D721Med (cell line): ENCODE data around the gene RERE.

Experiments used
- DNase-seq: peaks from one replicate; pipeline ENCODE4 v3.0.0; 2011; ENCODE audit warnings: low spot score; ENCODE audit not compliant: insufficient read length
- FAIRE-seq: peaks from 2 replicates; lab custom pipeline; 2011; peaks lifted over from hg19 to GRCh38; lab: Jason Lieb, UNC
- TF ChIP-seq, protein P1 (sequence below): IDR thresholded peaks from 2 replicates; pipeline ENCODE4 v1.5.1; 2012; ENCODE audit warnings: mild to moderate bottlenecking, control low read depth; ENCODE audit not compliant: insufficient read depth; ENCODE audit errors: missing control alignments

Gene RERE

DNA sequence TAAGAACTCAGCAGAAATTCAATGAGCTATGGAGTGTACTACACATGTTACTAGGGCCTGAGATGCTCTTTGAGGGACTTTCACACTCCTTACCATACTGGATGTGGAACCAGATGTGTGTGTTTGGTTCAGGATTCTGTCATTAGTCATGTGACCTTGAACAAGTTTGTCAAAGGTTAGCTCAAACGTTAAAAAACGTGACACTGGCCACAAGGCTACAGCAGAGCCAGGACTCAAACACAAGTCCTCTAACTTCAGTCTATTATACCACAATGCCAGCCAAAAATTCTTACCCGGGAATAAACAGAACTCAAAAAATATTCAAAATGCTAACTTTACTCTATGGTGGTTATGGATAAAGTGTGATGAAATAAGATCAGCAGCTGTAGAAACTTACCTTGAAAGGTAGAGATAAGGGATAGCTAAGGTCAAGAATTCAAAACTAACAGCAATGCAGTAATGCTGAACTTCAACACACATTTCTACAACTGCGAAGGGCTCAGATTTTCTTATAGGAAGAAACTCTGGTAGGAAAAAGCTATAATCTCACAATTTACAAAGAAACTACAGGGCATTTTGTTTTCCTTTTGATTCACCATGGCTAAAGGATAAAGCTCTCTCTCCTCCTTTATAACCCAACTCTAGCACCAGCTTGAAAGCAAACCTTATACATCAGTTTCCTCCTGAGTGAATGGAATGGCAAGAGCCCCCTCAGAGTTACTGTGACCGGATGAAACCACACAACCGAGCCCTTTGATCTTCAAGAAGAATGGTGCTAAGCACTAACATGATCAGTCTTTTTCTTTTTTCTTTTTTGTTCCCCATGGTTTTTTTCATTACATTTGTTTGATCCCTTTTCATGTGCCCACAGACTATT, 265.6 kb downstream of the RERE start:
- FAIRE-seq (no peak), DNase-seq (no peak)
- TF ChIP-seq, protein P1, sequence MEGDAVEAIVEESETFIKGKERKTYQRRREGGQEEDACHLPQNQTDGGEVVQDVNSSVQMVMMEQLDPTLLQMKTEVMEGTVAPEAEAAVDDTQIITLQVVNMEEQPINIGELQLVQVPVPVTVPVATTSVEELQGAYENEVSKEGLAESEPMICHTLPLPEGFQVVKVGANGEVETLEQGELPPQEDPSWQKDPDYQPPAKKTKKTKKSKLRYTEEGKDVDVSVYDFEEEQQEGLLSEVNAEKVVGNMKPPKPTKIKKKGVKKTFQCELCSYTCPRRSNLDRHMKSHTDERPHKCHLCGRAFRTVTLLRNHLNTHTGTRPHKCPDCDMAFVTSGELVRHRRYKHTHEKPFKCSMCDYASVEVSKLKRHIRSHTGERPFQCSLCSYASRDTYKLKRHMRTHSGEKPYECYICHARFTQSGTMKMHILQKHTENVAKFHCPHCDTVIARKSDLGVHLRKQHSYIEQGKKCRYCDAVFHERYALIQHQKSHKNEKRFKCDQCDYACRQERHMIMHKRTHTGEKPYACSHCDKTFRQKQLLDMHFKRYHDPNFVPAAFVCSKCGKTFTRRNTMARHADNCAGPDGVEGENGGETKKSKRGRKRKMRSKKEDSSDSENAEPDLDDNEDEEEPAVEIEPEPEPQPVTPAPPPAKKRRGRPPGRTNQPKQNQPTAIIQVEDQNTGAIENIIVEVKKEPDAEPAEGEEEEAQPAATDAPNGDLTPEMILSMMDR = no peak

DNA sequence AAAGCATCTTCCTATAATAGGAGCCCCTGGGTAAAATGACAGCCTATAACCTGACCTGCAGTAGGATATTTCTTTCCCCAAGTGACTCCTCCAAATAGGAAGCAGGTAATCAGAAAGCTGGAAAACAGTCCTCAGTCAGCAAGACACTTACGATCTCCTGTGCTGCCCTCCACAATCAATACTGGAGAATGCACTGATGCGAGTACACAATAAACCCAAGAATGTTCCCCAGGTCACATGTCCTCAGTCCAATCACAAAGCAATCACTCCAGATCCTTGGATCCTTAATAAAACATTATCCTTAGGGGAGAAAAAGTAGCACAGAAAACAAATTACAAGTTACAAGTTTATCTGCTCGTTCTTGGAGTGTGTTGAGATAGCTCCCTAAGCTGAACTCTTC, 266.4 kb downstream of the RERE start:
- FAIRE-seq (no peak), DNase-seq (no peak)
- TF ChIP-seq, protein P1 = no peak

DNA sequence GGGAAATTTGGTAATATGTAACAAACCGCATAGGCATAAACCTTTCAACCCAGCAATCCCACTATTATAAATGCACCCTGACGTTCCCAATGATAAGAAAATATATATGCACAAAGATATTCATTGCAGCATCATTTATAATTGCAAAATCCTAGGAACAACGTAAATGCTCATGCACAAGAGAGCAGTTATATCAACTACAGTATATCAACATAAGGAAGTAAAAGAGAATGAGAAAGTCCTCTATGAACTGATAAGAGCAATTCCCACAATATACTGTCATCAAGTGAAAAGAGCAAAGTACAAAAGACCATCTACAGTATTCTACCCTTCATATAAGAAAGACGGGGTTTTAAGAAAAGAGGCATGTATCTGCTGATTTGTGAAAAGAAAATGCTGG, 269.6 kb downstream of the RERE start:
- DNase-seq (no peak), FAIRE-seq (no peak)
- TF ChIP-seq, protein P1 = no peak

DNA sequence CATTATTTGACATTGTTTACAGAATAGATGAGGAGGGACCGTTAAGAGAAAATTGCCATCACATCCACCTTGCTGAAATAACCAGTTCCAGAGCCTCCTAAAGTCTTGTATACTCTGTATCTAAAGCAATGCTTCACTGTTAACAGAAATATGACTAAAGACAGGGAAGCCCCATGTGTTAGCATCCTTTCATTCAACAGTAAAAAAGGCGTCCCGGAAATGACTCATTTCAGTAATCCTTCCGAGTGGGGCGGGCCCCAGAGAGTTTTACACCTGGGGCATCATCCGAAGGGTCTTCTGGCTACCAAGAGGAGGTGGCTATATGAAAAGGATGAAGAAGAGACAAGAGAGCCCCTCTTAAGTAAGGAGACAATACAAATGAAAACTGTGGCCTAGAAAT, 272.4 kb downstream of the RERE start:
- no peak for FAIRE-seq
- TF ChIP-seq, protein P1 = no peak
- no peak for DNase-seq

DNA sequence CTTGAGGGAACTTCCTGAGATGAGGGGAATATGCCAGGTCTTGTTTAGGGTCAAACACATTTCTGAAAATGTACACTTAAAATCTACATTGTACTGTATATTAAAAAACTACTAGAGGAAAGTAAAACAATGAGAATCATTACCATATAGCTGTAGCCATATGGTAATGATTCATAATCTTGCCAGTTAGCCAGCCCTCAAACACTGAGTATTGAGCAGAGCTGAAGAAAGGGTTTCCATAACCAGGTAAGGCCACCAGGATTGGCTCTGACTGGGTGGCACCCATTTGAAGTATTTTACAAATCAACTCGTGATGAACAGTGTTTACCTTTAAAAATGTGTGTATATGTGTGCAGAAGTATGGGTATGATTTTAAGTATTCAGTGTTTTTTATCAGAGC, 272.8 kb downstream of the RERE start:
- no peak for DNase-seq
- FAIRE-seq = no peak
- TF ChIP-seq, protein P1 = no peak

DNA sequence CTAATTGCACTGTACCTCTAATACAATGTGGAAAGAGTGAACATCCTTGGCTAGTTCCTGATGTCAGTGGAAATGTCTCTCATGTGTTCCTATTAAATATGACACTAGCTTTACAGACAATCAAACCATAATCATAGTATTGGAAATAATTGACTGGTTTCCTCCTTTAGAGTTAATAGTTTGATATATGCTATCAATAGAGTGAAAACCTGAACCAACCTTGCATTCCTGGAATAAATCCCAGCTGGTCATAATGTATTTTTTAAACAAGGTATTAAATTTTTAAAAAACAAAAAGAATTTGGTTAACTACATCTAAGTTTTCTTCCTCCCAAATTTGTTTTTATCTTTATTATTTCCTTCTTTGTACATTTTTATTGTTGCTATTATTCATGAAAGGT, 273.5 kb downstream of the RERE start:
- TF ChIP-seq, protein P1 = no peak
- no peak for FAIRE-seq

DNA sequence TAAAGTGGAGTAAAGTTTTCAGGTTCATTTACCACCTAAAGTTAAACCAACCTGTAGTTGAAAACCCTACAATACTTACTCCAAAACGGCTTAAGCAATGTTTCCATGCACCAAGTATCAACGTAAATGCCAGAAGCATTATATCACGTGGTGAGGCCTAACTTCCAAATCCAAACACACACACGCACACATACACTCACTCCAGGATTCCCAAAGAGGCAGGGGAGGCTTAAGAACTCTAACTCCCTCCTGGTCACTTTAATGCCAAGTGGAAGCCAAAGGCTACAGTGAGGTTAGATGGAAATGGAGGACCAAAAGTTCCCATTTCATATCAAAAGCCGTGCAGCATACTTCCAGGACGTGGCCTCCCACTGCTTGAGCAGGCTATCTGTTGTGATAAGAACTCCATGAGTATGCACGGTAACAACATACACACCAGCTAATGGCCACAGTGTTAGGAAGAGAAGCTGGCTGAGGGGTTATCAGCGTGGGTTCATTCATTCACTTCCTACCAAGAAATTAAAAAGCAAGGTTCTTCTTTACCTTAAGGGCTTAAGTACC, 275.4 kb downstream of the RERE start:
- FAIRE-seq (no peak), DNase-seq (no peak)
- TF ChIP-seq, protein P1 = no peak

More for the DNA sequence above, 273.5 kb downstream of the RERE start:
- no peak for DNase-seq
